HepG2 (cell line): ENCODE results near the gene RPL41. TPM values are rescaled to one million over a fixed set of nuclear protein-coding genes. Genes with fewer than 3 reads are reported as not detected.

Experiments used
- ATF7-NPFF ChIP-seq: sonication (generic); formaldehyde crosslinking; IDR thresholded peaks from 2 replicates; pipeline ENCODE4 v1.8.1; 2023; ENCODE audit warnings: mild to moderate bottlenecking, low read depth, missing genetic modification reagents, moderate library complexity
- E2F1 ChIP-seq: sonication (generic); formaldehyde crosslinking; IDR thresholded peaks from 2 replicates; pipeline ENCODE4 v1.5.0; 2020; ENCODE audit warnings: missing genetic modification reagents
- IRX3 ChIP-seq: sonication (generic); formaldehyde crosslinking; IDR thresholded peaks from 2 replicates; pipeline ENCODE4 v1.8.1; 2023; ENCODE audit warnings: mild to moderate bottlenecking, low read depth, missing genetic modification reagents, borderline replicate concordance
- KLF9 ChIP-seq: IDR thresholded peaks from 2 replicates; pipeline ENCODE4 v1.6.1; 2016; ENCODE audit warnings: low read depth
- SMAD3 ChIP-seq: sonication (generic); formaldehyde crosslinking; IDR thresholded peaks from 2 replicates; pipeline ENCODE4 v1.4.0; 2020; ENCODE audit warnings: missing genetic modification reagents
- SRY ChIP-seq: sonication (generic); formaldehyde crosslinking; IDR thresholded peaks from 2 replicates; pipeline ENCODE4 v1.8.0; 2022; ENCODE audit warnings: mild to moderate bottlenecking, missing genetic modification reagents
- THAP9 ChIP-seq: sonication (generic); formaldehyde crosslinking; IDR thresholded peaks from 2 replicates; pipeline ENCODE4; 2020; ENCODE audit warnings: missing genetic modification reagents, mild to moderate bottlenecking, borderline replicate concordance
- UBTF ChIP-seq: sonication (generic); formaldehyde crosslinking; IDR thresholded peaks from 2 replicates; pipeline ENCODE4 v1.4.0; 2020; ENCODE audit warnings: mild to moderate bottlenecking, missing genetic modification reagents
- ZBTB38 ChIP-seq: sonication (generic); formaldehyde crosslinking; IDR thresholded peaks from 2 replicates; pipeline ENCODE4 v1.5.1; 2020; ENCODE audit warnings: mild to moderate bottlenecking, missing genetic modification reagents
- ZNF362 ChIP-seq: sonication (generic); formaldehyde crosslinking; IDR thresholded peaks from 2 replicates; pipeline ENCODE4 v1.4.0; 2020; ENCODE audit warnings: missing genetic modification reagents, mild to moderate bottlenecking, borderline replicate concordance
- ZNF441 ChIP-seq: sonication (generic); formaldehyde crosslinking; IDR thresholded peaks from 2 replicates; pipeline ENCODE4 v1.7.0; 2021; ENCODE audit warnings: missing genetic modification reagents, borderline replicate concordance
- ZNF710 ChIP-seq: sonication (generic); formaldehyde crosslinking; IDR thresholded peaks from 2 replicates; pipeline ENCODE4 v1.5.0; 2020; ENCODE audit warnings: mild to moderate bottlenecking, missing genetic modification reagents, borderline replicate concordance
- ZNF879 ChIP-seq: sonication (generic); formaldehyde crosslinking; IDR thresholded peaks from 2 replicates; pipeline ENCODE4 v1.8.1; 2023; ENCODE audit warnings: missing genetic modification reagents
- ZZZ3 ChIP-seq: sonication (generic); formaldehyde crosslinking; IDR thresholded peaks from 2 replicates; pipeline ENCODE4 v1.4.0; 2020; ENCODE audit warnings: missing genetic modification reagents, mild to moderate bottlenecking, borderline replicate concordance
- polyA plus RNA-seq, 8 experiments: library from polyadenylated mRNA; depleted of rRNA in 3 of 8; stranded (reverse) in 7 of 8; unstranded in 1 of 8; fragments of >200 nt; fragmentation: Illumina TruSeq in 4 of 8; extraction: Trizol in 4 of 8; gene quantifications; 2 replicates each; pipeline versions ENCODE4 v1.2.1 to v1.2.3, GENCODE V29; 2011 to 2016; ENCODE audit warnings: low read depth in 4 of 8, missing spikeins in 1 of 8, mixed read lengths in 1 of 8; ENCODE audit not compliant: insufficient read depth in 1 of 8
- total RNA-seq, 5 experiments: library from RNA; depleted of rRNA; stranded (reverse); fragments of >200 nt; fragmentation: Illumina TruSeq; extraction: Trizol; gene quantifications; 2 replicates each; pipeline ENCODE4 v1.2.3, GENCODE V29; 2016; ENCODE audit warnings: low read depth in 1 of 5

The RPL41 gene
- total and polyA plus RNA-seq, 2 of the 13 experiments (the other 11 are each of a cell fraction or from before 2014, with no cell fraction given), result 4,012 to 7,670 TPM

GRCh38 chr12:56079723-56080555, 36.5 kb upstream of the RPL41 start, which contains the start of gene ERBB3 (continued):
- TF ChIP-seq ATF7-NPFF (CRISPR knock-in tag) (peak; percentile 25; the same call in 1 of the 2 replicates), ZNF879 (CRISPR knock-in tag) (no peak; the same call in 1 of the 2 replicates), IRX3 (peak; percentile 83), KLF9 (CRISPR knock-in tag) (no peak), ZBTB38 (CRISPR knock-in tag) (0 out of 2 replicates have a peak, but pooled peaks have one; percentile 20), THAP9 (0 out of 2 replicates have a peak, but pooled peaks have one; percentile 43), ZNF441 (CRISPR knock-in tag) (no peak; the same call in 1 of the 2 replicates), UBTF (CRISPR knock-in tag) (peak; percentile 85), ZNF710 (CRISPR knock-in tag) (no peak), ZNF362 (no peak), SRY (peak; percentile 90; the same call in 1 of the 2 replicates), ZZZ3 (CRISPR knock-in tag) (no peak; the same call in 1 of the 2 replicates), SMAD3 (CRISPR knock-in tag) (no peak; the same call in 1 of the 2 replicates), E2F1 (CRISPR knock-in tag) (no peak; the same call in 1 of the 2 replicates)
